GM19438 (cell line): ENCODE measurements around the gene PXDC1.

Experiments
- ATAC-seq: cut with Tn5 transposase; IDR thresholded peaks from one replicate; pipeline ENCODE4 v1.9.1; 2021; ENCODE audit warnings: low read depth; ENCODE audit not compliant: unreplicated experiment

PXDC1 gene

DNA sequence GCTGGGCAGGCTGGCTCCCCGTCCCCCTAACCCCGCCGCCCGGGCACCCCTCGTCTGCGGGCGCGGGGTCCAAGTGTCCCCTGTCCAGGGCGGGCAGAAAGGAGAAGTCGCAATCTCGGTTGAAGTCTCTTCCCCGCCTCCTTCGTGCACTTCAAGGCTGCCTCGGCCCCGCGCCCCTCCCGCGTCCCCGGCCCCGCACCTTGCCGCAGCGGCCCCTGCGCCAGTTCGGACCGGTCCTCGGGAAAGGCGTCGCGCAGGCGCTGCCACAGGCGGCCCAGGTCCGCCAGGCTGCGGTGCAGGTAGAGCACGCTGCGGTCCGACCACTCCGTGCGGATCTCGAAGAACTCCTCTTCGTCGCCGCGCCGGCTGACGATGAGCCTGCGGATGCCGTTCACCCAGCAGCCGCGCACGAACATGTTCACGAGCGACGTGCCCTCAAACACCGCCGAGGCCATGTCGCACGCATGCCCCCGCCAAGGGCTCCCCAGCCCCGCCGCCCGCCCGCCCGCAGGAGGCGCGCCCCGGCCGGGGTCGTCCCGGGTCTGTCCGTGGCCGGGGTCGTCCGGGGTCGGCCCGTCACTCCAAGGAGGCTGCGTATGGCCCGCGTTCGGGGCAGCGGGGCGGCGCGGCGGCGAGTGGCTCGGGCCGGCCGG is at the start of gene PXDC1:
Gene PXDC1 (minus strand): TSS at position 637 of the 653 bp plus-strand sequence. CDS start 182 bp downstream, at position 455.
- ATAC-seq, result peak; percentile 16

DNA sequence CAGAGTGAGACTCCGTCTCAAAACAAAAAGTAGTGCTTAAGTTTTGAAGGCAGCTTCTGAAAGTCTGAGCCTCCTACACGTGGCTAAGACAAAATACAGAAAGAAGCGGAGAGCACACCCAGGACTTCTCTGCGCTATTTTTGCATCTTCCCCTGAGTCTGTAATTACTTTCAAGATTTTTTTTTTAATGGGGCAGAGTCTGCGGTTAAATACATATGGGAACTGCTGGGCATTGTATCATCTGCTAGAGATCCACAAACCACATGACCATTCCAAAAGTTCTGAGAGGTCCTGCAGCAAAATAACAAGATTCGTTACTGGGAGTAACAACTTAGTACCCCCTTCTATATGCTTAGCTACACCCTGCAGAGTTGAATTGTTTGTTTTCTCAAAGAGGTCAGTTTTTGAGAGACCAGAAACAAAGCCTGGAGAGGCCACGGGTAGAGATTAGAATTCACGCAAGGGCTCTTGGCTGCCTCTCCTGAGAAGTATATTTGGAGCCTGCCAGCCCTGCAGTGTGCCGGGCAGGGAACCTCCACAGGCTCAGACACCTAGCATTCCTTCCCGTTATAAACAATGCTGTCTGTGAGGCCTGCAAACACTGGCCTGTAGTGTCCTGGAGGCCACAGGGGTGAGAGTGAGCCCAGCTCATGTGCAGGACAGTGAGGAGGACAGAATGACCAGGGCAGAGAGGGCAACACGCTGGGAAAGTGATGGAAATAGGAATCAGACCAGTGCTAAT is 49.5 kb upstream of the PXDC1 start:
- ATAC-seq, result no peak

- ATAC-seq, result no peak
Observed at GRCh38 chr6:3799719-3800118, 48.2 kb upstream of the PXDC1 start.

DNA sequence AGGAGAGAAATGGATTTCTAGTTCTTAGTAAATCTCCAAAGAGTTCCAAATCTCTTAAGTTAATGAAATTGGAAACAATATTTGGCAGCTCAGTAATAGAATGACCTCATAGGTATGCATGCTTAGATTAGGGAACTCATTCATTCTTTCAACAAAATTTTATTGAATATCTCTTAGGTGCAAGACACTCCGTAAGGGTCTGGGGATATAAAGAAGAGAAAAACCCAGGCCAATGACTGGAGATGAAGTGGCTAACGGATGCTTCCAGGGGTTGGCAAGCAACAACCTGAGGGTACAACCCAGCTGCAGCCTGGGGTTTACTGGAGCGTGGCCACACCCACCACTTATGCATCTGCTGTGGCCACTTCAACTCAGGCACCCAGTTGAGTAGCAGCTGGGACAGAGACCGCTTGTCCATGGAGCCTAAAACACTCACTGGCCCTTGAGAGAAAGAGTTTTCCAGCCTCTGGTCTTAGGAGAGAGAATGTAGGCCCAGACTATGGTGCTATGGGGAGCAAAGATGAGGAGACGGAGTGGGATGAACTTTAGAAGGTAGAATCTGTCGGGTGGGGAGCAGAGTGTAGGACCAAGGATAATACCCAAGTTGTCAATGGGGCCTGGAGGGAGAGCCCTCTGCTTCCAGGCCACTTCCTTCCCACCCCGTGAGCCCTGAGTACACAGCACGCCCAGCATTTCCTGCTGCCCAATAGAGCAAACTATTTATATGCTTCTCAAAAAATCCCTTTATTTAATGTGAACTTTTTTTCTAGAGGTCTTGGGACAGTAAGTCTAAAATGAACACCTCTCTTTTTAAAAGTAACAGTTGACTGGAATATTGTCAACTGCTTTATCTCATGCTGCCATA is 46.8 kb upstream of the PXDC1 start:
- ATAC-seq, result no peak

DNA sequence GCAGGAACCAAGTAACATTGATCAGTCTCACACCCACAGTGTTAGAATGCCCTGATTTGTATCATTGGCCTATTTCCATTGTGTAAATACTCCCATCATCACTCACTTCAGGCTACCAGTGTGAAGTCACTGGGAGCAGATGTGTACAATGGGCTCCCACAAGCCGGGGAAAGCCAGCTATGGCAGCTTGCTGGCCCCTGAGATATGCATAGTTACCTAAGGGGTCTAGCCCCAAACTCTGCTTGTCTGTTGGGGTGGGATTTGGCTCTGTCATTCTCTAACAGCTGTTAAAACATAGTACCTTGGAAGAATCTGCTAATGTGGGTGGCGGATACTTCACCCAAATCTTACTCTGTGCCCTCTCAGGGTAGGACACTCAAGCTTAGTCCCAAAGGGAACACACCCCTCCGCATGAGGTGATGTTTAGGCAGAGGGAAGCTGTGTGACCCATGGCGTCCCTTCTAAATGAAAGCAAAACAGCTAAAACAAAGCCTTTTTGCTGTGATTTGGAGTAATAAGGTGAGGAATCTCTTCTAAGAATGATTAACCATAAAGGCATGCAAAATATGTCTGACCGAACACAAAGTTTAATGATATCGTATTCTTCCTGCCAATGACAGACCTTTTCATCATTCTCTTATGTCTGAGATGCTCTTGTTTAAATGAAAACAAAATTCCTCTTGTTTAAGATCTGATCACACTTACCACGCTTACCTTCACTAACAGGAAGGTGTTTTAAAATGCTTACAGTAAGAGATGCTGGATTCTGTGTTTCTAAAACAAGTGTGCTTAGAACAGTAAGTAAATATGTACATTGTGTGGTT is 45.9 kb upstream of the PXDC1 start:
- ATAC-seq, result no peak

DNA sequence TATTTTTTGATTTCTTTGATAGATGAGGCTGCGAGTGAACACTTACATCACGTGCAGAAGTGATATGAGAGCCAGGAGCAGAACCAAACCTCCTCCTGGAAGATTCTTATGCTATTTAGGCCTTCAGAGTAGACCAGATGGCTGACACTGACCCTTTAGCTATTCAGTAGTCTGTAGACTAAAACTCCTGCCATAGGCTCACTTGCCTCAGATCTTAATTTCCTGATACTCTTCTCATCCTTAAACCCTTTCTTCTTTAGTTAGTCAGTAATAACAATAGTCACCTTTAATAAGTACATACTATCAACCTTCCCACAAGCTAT is 45.2 kb upstream of the PXDC1 start:
- ATAC-seq, result no peak

GRCh38 chr6:3795836-3796718 is 44.6 kb upstream of the PXDC1 start:
- ATAC-seq, result no peak

- peak; percentile 82 for ATAC-seq
Observed at GRCh38 chr6:3794092-3794491, 42.6 kb upstream of the PXDC1 start.

DNA sequence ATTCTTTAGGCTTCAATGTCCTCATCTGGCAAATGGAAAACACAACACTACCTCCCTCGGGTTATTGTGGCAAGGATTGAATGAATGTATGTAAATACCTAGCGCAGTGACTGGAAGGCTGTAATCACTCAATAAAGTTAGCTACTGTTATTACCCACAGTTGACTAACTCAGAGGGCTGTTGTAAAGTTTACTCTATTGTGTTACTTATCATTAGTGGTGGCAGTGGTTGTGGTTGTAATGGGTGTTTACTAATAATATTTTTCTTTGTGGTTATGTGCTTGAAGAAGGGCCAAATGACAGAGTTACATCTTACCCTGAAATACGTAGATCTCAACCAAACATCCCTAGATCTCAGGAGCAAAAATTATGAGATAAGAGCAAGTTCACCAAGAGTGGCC is 42.0 kb upstream of the PXDC1 start:
- ATAC-seq, result peak; percentile 25

- no peak for ATAC-seq
Observed at GRCh38 chr6:3791526-3792203, 40.2 kb upstream of the PXDC1 start.

DNA sequence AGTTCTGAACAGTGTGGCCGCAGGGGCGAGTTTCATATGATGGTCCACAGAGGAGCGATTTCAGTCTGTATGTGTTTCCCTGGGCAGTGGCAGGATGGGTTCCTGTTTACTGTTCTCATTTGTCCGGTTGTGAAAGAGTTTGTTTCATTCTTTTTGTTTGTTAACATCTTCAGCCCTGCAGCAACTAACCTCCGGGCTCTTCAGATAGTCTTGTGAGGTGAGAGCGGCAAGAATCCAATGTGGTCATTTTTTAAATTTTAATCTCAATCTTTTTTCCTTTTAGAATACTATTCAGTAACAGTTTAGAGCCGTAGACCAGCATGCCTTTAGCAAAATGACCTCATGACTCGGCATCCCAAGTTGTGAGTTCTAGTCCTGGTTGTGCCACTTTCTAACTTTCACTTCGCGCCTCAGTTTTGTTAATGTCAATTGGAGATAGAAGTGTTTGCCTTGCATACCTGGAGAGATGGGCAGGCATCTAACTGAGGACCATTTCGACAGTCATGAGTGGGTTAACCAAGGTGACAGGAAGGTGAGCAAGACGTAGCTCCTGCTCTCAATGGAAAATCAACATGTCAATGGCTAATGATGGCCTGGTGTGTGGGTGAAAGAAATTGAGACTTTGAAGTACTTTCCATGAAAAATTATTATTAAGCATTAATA is 38.5 kb upstream of the PXDC1 start:
- no peak for ATAC-seq

DNA sequence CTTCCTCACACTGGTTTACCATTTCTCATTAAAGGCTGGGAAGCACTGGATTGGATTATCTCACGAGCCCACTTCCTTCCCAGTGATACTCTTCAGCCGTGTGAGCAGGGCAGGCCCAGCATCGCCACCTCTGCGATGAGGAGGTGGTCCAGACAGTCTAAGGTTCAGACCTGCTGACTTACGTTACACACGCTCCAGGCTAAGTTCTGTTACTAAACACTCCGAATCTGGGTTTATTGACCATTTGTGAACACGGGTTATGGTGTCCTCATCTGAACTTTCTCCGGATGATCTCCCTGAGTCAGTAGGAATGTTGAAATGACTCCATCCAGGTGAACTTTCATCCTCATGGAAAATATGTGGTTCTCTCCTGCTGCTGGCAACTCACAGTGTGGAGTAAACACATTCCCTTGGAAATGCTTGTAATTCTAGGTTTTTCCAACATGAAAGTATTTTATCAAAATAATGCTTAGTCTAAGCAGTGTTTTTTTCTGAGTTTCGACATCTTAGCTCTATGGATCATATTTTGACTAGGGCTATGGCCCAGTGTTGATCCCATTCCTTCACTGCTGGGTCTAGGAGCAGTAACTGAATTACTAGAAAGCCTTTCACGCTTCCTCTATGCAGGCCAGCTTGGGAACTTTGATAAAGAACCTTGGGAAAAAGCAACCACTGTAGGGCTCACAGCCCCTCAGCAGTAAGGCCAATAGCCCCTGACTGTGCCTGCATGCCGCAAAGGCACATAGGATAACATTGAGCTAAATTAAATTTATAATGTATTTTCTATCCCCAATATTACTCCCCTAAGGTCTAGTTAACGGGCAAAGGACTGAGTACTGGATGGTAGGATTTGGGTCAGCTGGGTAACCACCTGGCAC is 37.7 kb upstream of the PXDC1 start:
- ATAC-seq, result no peak

DNA sequence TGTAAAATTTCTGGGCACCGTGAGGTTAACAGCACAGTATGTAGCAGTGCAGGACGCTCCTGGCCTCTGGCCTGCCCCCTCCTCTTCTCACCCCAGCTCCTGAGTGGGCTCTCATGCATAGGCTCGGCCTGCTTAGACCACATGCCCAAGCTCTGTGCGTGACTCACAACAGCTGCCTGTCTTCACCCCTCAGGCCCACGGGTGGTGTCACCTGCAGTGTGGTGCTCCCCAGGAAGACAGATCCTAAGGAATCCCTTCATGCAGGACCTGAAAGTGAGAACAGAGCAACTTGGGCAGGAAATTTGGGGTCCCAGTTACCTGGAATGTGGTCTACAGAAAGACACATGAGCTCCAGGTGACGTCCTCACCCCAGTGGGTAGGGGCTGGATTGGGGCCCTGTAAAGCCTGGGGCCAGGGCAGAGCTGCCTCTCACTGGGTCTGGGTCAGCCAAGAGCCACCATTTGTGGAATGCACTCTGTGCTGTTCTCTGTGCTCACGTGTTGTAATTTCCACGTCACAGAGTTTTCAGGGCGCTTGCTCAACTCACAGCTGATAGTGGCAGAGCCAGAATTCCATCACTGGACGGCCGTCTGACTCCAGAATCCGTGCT is 37.0 kb upstream of the PXDC1 start:
- no peak for ATAC-seq

GRCh38 chr6:3786141-3786540 is 34.6 kb upstream of the PXDC1 start:
- ATAC-seq, result no peak

DNA sequence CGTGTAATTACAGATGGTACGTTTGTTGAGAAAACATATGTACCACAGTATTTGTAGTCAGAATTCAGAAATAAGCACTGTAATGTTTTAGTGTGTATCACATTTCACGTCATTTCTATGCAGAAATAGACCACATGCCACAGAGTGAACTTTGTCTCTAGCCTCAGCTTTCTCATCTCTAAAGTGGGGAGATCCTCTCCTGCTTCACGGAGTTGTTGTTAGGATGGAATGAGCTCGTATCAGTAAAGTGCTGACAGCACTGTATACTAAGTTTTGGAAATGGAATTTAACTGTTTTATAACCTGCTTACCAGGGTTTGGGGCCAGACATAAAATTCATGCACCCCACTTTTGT is 34.2 kb upstream of the PXDC1 start:
- ATAC-seq, result no peak

DNA sequence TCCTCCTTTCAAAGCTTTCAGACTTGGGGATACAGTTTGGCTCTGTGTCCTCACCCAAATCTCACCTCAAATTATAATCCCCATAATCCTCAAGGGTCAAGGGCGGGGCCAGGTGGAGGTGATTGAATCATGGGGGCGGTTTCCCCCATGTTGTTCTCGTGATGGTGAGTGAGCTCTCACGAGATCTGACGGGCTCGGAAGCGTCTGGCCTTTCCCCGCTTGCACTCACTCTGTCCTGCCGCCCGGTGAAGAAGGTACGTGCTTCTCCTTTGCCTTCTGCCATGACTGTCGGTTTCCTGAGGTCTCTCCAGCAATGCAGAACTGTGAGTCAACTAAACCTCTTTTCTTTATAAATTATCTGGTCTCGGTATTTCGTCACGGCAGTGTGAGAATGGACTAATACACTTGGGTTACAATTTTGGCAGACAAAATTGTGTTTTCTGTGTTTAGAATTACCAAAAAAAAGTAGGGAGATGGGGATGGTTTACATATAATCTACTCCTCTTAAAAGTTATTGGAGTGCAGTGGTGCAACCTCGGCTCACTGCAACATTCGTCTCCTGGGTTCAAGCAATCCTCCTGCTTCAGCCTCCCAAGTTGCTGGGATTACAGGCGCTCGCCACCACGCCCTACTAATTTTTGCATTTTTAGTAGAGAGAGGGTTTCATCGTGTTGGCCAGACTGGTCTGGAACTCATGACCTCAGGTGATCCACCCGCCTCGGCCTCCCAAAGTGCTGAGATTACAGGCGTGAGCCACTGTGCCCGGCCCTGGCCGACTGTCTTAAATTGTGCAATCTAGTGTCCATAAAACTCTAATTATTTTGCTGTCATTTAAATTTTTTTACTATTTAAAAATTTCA is 33.6 kb upstream of the PXDC1 start:
- no peak for ATAC-seq
